Glomerular visceral epithelial cell (primary cell): Measurements from ENCODE around the gene KIAA1549.
"Not testable (repeated sequence)": the region's sequence is repeated elsewhere in the genome, so short reads cannot be mapped to it uniquely, and the experiment has no call there.

Experiments used
- DNase-seq: peaks from one replicate; pipeline ENCODE4 v3.0.0-alpha.2; 2016; ENCODE audit errors: extremely low spot score

KIAA1549 gene

DNA sequence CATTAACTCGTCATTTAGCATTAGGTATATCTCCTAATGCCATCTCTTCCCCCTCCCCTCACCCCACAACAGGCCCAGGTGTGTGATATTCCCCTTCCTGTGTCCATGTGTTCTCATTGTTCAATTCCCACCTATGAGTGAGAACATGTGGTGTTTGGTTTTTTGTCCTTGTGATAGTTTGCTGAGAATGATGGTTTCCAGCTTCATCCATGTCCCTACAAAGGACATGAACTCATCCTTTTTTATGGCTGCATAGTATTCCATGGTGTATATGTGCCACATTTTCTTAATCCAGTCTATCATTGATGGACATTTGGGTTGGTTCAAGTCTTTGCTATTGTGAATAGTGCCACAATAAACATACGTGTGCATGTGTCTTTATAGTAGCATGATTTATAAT lies 169.9 kb downstream of the KIAA1549 start:
- not testable (repeated sequence) for DNase-seq

DNA sequence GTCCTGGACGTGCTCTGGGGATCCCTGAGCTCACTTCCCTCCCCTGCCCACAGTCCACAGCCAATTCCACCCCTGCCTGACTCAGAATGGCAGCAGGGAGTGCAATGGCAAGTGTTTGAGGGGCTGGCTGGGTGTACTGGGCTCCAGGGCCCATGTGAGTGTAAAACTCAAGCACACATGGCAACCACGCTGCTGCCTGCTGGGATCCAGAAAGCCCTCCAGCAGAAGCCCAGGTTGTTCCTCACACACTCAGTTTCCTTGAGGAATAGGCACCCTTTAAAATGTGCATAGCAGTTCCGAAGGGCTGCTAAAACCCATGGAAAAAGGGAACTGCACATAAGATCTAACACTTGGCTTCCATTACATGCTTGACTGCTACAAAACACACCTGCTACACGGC lies 171.8 kb downstream of the KIAA1549 start:
- no peak for DNase-seq

DNA sequence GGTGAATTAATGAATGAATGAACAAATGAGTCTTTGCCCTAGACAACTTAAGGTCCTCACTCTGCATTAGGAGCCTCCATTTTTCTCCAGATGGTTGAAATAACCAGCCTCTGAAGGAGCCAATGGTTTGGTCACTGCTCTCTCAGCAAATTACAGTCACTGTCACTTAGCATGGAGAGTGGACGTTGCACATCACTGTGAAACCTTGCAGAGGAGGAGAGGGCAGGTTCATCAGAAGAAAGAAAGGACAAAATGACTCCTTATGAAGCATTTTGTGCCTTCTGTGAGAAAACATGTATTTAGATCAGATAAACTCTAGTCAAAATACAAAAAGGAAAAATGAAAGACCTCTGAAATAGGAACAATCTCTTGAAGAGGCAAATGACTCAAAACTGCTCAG lies 176.6 kb downstream of the KIAA1549 start:
- DNase-seq, result no peak

DNA sequence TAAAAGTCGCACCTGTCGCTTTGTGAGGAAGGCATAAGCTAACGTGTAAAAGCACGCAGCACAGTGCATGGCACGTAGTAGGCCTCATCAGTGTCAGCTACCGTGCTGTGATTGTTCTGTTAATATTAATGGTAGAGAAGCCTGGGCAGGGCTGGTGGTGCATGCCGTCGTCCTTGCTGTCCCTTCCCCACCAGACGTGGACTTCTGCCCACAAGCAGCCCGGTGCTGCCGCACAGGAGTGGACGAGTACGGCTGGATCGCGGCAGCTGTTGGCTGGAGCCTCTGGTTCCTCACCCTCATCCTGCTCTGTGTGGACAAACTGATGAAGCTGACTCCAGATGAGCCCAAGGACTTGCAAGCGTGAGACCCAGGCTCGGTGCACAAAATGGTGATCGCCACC lies 178.5 kb downstream of the KIAA1549 start:
- no peak for DNase-seq

DNA sequence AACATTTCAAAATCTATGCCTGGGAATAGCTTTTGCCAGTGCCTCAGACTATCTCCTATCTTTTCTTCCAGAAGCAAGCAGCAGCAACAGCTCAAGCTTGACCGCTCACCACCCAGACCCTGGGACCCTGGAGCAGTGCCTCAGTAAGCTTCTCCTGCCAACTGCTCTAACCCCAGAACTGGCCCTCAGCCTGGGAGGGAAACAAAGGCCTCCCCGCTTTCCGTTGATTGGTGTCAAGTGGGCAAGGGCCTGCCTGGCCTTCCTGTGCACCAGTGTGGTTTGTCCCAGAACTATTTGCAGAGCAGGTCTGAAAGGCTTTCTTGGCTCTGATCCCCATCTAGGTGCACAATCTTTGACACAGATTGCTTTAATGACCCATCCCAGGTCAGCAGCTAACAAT lies 179.9 kb downstream of the KIAA1549 start:
- no peak for DNase-seq

DNA sequence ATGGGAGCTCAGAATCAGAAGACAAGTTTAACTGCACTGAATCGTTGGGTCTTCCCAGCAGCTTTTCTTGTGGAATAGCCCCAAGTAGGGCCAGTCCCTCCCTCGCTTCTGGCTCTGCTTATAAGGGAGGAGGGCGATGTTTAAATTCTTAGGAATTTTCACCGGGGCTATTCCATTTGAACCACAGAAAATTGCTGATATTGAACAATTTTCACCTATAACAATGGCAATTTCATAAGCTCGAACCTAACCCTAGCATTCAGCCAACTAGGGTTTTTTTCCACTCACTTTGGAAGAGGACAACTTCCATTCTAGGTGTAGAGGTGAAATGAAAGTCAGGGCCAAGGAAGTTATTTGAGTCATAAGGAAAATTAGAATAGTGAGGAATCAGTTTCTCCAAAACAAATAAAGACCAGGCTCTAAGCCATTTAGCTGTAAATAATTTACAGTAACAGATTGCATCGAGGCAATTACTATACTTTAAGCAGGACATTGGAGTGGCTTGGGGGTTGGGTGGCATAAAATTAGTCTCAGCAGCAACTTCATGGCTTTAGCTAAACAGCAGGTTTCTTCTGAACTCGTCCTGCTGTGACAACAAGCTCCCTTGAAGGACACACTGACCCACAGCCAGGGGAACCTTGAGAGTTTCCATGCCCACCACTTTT lies 181.7 kb downstream of the KIAA1549 start:
- no peak for DNase-seq

DNA sequence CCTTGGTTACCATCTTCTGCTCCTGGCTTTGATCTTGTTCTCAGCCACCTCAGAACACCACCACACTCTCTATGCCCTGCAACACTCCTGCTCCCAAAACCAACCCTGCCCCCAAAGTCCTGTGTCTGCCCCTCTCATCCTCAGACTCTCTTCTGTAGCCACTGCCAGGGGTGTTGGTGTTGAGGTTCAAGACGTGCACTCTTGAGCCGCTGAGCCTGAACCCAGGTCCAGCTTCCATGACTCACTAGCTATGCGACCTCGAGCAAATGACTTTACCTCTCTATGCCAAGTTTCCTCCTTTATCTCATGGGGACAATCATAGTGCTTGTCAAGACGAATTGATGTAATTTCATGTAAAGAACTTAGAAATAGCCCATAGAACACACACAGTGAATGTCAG lies 182.4 kb downstream of the KIAA1549 start:
- DNase-seq, result no peak

DNA sequence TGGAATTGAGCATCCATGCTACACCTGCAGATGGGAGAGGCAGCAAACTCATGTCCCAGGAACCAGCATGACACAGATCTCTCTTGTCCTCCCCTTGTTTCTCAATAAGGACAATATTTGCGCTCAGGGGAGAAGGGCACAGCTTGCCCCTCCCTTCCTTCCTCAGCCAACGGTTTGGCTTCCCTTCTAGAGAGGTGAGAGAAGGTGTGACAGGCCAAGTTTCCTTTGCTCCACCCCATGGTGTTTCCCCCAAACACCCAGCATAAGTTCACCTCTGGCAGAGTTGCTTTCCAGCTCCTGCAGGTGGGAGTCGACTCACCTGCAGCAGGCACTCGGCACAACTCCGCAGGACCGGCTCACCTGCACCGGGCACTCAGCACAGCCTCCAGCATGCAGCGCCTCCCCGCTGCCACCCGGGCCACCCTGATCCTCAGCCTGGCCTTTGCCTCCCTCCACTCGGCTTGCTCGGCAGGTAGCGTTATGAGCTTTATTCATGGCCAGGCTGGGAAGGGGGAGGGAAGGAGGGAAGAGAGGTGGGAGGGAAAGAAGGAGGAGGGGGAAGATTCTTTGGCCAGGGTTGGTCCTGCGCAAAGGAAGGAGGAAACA lies 183.4 kb downstream of the KIAA1549 start, which contains the start of the genes ATP6V0A4 and TMEM213:
ATP6V0A4 (minus strand) TSS at position 482 of the 606 bp plus-strand sequence. CDS start 26,949 bp downstream, outside the sequence.
TMEM213 (plus strand) TSS at position 280 of the 606 bp plus-strand sequence; CDS start at position 391, 111 bp downstream.
- no peak for DNase-seq

DNA sequence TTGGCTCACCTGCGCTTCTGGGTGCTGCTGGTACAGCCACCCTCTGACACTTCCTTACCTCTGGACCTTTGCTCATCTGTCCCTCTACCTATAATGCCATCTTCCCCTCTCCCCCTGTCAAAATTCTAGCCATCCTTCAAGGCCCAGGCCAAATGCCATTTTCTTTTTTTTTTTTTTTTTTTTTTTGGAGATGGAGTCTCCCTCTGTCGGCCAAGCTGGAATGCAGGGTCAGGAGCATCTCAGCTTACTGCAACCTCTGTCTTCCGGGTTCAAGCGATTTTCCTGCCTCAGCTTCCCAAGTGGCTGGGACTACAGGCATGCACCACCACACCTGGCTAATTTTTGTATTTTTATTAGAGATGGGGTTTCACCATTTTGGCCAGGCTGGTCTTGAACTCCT lies 184.1 kb downstream of the KIAA1549 start:
- not testable (repeated sequence) for DNase-seq

DNA sequence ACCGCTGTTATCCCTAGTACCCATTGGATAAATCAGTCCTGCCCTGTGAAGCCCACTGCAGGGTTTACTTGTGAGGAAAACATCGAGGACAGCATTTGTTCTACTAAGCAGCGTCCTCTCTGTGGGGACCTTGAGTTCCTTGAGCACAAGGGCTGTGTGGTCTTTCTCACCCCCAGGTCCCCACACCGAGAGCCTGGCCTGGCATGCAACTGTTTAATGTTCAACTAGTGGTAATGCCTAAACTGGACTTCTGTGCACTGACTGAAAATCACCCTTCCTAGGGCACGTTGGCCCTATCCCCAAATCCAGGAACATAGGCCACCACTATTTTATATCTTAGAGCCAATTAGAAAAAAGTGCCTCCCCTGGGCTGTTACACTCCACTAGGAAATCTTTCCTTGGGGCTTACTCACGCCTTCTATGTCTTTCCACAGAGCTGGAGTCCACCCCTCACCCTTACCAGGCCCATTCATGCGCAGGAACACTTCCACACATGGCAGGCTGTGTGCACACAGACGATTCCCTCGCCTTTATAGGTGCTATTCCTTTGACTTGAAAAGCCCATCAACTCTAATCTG lies 185.1 kb downstream of the KIAA1549 start:
- peak; percentile 42 for DNase-seq

DNA sequence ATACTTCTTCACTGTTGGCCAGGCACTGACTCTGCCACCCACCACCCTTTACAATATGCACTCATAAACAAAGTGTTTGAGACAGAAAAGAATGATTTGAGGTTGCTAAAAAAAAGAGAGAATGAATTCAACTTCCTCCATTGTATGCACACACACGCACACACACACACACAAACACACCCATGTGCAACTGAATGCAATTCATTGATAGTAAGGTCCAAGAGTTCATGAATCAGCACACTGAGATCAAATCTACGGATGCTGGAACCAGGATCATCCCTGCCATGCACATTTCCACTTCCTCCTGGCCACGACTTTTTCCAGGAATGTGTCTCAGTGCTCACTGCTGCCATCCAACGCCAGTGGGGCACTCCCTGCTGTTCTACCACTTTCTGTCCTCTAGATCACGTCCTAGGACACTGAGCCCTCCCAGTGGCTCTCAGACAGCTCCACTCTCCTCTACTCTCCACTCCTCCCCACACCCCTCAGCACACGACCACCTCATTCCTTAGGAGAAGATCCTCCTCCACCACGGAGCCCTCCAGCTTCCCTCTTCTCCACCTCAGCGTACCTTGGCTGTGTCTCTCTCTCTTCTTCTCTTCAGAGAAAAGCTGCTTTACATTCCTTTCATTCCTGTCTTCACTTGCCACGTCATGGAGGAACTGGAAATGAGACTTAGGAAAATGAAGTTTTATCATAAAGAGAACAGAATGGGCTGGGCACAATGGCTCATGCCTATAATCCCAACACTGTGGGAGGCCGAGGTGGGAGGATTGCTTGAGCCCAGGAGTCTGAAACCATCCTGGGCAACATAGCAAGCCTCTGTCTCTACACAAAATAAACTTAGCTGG lies 195.4 kb downstream of the KIAA1549 start:
- peak; percentile 25 for DNase-seq

DNA sequence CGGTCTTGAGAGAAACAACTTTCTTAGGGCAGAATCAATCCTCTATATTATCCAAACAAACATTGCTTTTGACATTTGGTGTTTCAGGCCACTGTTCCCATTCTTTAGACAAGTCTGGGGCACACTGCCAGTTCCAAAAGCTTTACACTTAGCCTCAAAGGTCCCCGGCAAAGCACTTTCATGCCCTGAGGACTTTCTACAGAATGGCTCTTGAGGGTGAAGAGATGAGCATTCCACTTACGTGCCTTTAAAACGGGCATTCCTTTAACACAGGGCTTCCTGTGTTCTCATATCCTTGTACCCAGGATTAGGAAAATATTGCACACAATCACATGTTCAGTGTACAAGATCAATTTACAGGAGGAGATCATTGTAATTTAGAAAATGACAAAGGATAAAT lies 196.5 kb downstream of the KIAA1549 start:
- DNase-seq, result no peak
